Measurements from ENCODE around the gene TRIM72. TPM values are rescaled to one million over a fixed set of nuclear protein-coding genes. Genes with fewer than 3 reads are reported as not detected.

Gene TRIM72
- total and polyA plus RNA-seq, 2 donors (not counting 3 experiments of a cell fraction or from before 2014, with no cell fraction given), result not detected

DNA sequence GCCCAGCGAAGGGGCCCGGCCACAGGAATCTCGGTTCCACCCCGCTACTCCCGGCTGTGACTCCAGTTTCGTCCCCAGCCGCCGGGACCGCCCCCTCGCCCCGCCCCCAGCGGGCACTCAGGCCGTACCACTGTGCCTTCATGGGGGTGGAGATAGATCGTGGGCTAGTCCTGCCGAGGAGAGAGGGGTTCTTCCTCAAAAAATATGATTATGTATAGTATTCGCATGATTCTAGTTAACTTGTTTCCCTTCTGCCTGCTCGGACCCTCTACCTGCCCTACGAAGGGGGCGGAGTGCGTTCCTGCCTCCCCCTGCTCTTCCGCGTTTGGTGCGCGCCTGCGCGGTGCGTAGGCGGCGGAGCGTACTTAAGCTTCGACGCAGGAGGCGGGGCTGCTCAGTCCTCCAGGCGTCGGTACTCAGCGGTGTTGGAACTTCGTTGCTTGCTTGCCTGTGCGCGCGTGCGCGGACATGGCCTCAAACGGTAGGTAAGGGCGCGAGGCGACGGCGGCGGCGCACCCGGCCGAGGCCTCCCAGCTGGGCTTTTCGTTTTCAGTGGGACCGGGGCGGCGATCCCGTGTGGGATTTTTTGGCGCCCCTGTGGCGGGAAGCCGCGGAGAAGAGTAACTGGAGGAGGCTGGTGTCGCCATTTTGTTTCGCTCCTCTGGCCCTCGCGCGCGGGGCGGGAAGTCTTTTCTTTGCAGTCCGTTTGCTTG lies 34.0 kb upstream of the TRIM72 start, which contains the start of gene FUS:
TSS of gene FUS (plus strand) at position 393 of the 713 bp plus-strand sequence. CDS start at position 469, 76 bp downstream.
- Histone ChIP-seq H3K27me3 (ENCODE audit: control insufficient read depth in 2 of 2, insufficient read depth in 2 of 2, low read length in 2 of 2) (no peaks in the 10 kb centered on the region), H3K4me2 (ENCODE audit: insufficient read depth, low read length) (peak within 1 kb of the TSS; percentile 99), H3K27ac (ENCODE audit: insufficient read depth, low read depth, low read length) (peak within 1 kb of the TSS; percentile 91), H3K4me1 (ENCODE audit: control insufficient read depth, extremely low read depth, insufficient read depth, low read length) (peaks cover 22% of the 10 kb centered on the region), H2AFZ (ENCODE audit: low read depth, low read length) (peak within 1 kb of the TSS; percentile 81), H3K4me3 (replicated peaks in 1 of 3; ENCODE audit: insufficient read depth in 1 of 3, low read depth in 1 of 3, low read length in 3 of 3) (peak within 1 kb of the TSS; percentile 77 to 100 (median 95)), H3K9me1 (replicated peaks; ENCODE audit: control insufficient read depth, extremely low read depth, insufficient read depth, low read length) (no peaks in the 10 kb centered on the region), H3K9ac (replicated peaks; ENCODE audit: extremely low read depth, insufficient read depth, low read length) (peak within 1 kb of the TSS; percentile 93), H3K79me2 (ENCODE audit: control insufficient read depth, insufficient read depth, low read length) (peaks cover 47% of the 10 kb centered on the region), H3K36me3 (ENCODE audit: control insufficient read depth in 2 of 2, extremely low read depth in 1 of 2, insufficient read depth in 2 of 2, low read length in 2 of 2) (peaks cover 13 to 18% of the 10 kb centered on the region in 2 experiments), H3K9me3 (replicated peaks; ENCODE audit: control insufficient read depth, insufficient read depth, low read length) (no peaks in the 10 kb centered on the region), H4K20me1 (replicated peaks; ENCODE audit: control insufficient read depth, extremely low read depth, insufficient read depth, low read length) (peaks cover 15% of the 10 kb centered on the region)
- POLR2A ChIA-PET, result interaction anchor here (0.6 to 2.2 kb wide), 23 partner anchors 10 to 432 kb away, joined by 3 to 37 read pairs (median 4); partner anchors contain the start of genes COX6A2, HSD3B7, KAT8 and PYCARD
- BruUV-seq (replicated peaks), result no TSS peak
- dilution Hi-C loops (cut with MboI; ENCODE audit: extremely low pct_ligation_motif_present, low sequenced_read_pairs) (no loop called here), intact Hi-C loops (cut with micrococcal nuclease) (loop anchor here (1.0 to 5.0 kb wide), 8 partner anchors 38 to 688 kb away; partner anchors contain the start of genes ARMC5, BCKDK, KAT8 and ZNF646)
- FAIRE-seq (peak; percentile 88), DNase-seq (ENCODE audit: low read depth, low spot score) (peak; percentile 90)
- CTCF ChIA-PET, result interaction anchor here (0.6 to 1.7 kb wide), 6 partner anchors 23 to 281 kb away, joined by 3 to 20 read pairs (median 4); partner anchors contain the start of gene ZNF843
- no peak for TF ChIP-seq FOS (IDR thresholded peaks at IDR 0.05; ENCODE audit: borderline replicate concordance, insufficient read depth, low read length)
- TF ChIP-seq CTCF (IDR thresholded peaks at IDR 0.05; ENCODE audit: extremely low read depth in 1 of 2, insufficient read depth in 1 of 2, low read depth in 1 of 2, low read length in 2 of 2), result no peak
- peak; percentile 100 for TF ChIP-seq POLR2A (IDR thresholded peaks at IDR 0.05; ENCODE audit: low read depth, low read length)
- no peak for TF ChIP-seq EZH2 (IDR thresholded peaks at IDR 0.05; ENCODE audit: borderline replicate concordance, low read depth, low read length, severe bottlenecking)
- peak; percentile 100 for TF ChIP-seq POLR2AphosphoS5 (IDR thresholded peaks at IDR 0.05; ENCODE audit: insufficient read depth, low read depth, low read length)
- TF ChIP-seq GATA2 (IDR thresholded peaks at IDR 0.05; ENCODE audit: insufficient read depth, insufficient read length, low read depth, low read length), result no peak
- TF ChIP-seq JUN (IDR thresholded peaks at IDR 0.05; ENCODE audit: borderline replicate concordance, insufficient read depth, insufficient read length, low read depth), result no peak
- peak; percentile 8 for TF ChIP-seq MAX (IDR thresholded peaks at IDR 0.05; ENCODE audit: insufficient read depth, insufficient read length)
- no peak for TF ChIP-seq MYC (IDR thresholded peaks at IDR 0.05; ENCODE audit: low read depth, low read length)

All from endothelial cell of umbilical vein (primary cell).